Anterior cingulate cortex (tissue), 58 donors: ENCODE results near the gene LLCFC1.

ENCODE experiments used
- DNase-seq, 58 donors: peaks; one replicate each; lab custom pipeline; 2025; lab: John Stamatoyannopoulos, UW

The LLCFC1 gene

GRCh38 chr7:142935941-142936565 lies 3.2 kb upstream of the LLCFC1 start:
- no peak for DNase-seq

- DNase-seq: no peak
These were observed 673 bp upstream of the LLCFC1 start for GRCh38 chr7:142938611-142939010.

- DNase-seq: peak in 1 of 58 donors; percentile 2
These were observed 1.8 kb downstream of the LLCFC1 start for GRCh38 chr7:142940966-142941535.

- DNase-seq: no peak
These were observed 2.3 kb downstream of the LLCFC1 start for GRCh38 chr7:142941541-142941940.

- DNase-seq: no peak
These were observed 3.5 kb downstream of the LLCFC1 start for GRCh38 chr7:142942746-142943145.

GRCh38 chr7:142943706-142944268 lies 4.5 kb downstream of the LLCFC1 start:
- DNase-seq: no peak

GRCh38 chr7:142945001-142945400 lies 5.7 kb downstream of the LLCFC1 start:
- no peak for DNase-seq

GRCh38 chr7:142948603-142949002 lies 9.3 kb downstream of the LLCFC1 start:
- no peak for DNase-seq

GRCh38 chr7:142950235-142950634 lies 11.0 kb downstream of the LLCFC1 start:
- no peak for DNase-seq

GRCh38 chr7:142954680-142955268 lies 15.5 kb downstream of the LLCFC1 start:
- no peak for DNase-seq

- DNase-seq: no peak
These were observed 17.8 kb downstream of the LLCFC1 start for GRCh38 chr7:142956951-142957623.

- DNase-seq: no peak
These were observed 18.4 kb downstream of the LLCFC1 start for GRCh38 chr7:142957723-142958122.

- DNase-seq: no peak
These were observed 19.9 kb downstream of the LLCFC1 start for GRCh38 chr7:142959202-142959601.

- no peak for DNase-seq
These were observed 21.8 kb downstream of the LLCFC1 start for GRCh38 chr7:142960955-142961512.

- no peak for DNase-seq
These were observed 22.3 kb downstream of the LLCFC1 start for GRCh38 chr7:142961595-142961972.

GRCh38 chr7:142961973-142962926 lies 23.0 kb downstream of the LLCFC1 start, which contains the start of gene KEL:
TSS of gene KEL (minus strand) at chr7:142962363. CDS start at chr7:142962206, 157 bp downstream.
- no peak for DNase-seq

GRCh38 chr7:142962991-142963390 lies 23.7 kb downstream of the LLCFC1 start:
- no peak for DNase-seq

GRCh38 chr7:142963993-142964392 lies 24.7 kb downstream of the LLCFC1 start:
- no peak for DNase-seq

GRCh38 chr7:142964502-142965246 lies 25.4 kb downstream of the LLCFC1 start:
- no peak for DNase-seq
